GM08714 (cell line): Measurements from ENCODE around the gene FAM216B.
"Not testable (repeated sequence)": the region's sequence is repeated elsewhere in the genome, so short reads cannot be mapped to it uniquely, and the experiment has no call there.

Experiments used
- H3K4me3 ChIP-seq: fragments of 200-500 bp; sonication (Bioruptor generic); 2 replicates; pipeline ENCODE4 v1.5.1; 2014; ENCODE audit warnings: mild to moderate bottlenecking, low read length, inconsistent platforms
- ZNF274 ChIP-seq: IDR thresholded peaks from 2 replicates; pipeline ENCODE4 v1.6.1; 2012; ENCODE audit warnings: mild to moderate bottlenecking, low read depth, low read length

FAM216B gene

DNA sequence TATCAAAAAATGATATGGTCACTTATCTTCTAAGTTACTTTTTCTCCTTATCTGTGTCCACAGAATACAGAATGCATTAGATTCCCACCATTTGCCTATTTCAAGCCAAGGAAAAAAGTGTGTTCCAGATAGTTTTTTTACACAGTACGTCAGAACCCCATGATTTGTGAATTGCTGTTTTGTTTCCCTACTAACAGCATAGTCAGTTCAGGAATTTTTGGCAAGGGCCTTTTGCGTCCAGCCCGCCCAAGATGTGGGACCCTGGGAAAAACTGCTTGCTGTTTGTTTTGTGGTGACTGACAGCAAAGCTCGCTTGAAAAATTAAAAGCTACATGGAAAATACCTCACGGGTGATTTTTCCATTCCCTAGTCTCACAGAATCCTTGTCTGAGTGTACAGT is 20.4 kb upstream of the FAM216B start:
- no peak overlapping the region for H3K4me3 ChIP-seq
- no peak for TF ChIP-seq ZNF274

DNA sequence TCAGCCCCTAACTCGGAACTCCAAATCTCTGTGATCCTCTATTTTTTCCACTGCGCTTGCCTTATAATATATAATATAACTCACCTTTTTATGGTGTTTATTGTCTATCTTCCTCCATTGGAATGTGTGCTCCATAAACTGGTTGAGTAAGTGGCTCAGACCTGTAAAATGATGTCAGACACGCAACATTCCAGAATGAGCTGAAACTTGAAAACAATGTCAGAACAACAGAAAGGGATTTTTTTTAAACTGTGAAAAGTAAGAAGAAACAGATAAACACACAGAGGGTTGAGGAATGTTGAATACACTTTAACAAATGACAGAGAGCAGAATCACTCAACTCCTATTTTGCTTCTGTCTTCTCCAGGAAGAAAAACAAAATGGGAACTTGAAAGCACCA is 19.1 kb upstream of the FAM216B start:
- no peak for TF ChIP-seq ZNF274

DNA sequence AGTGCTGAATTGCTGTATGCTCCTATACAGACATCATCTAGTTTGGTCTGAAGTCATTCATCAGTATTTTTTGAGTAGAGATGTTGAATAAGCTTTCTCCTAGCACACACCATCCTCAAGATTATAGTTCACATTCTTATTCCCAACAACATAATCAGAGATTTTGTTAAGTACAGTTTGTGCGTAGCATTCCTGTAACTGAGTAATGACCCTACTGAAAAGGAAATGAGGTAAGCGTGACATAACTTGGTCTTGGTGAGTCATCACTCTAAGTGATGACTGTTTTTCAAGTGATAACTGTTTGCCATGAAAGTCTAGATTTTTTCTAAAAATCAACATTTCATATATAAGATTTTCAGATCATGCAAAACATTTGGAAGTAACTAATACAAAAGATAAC is 18.5 kb upstream of the FAM216B start:
- H3K4me3 ChIP-seq: no peak overlapping the region
- no peak for TF ChIP-seq ZNF274

More for the DNA sequence above, 19.1 kb upstream of the FAM216B start:
- H3K4me3 ChIP-seq: no peak overlapping the region

DNA sequence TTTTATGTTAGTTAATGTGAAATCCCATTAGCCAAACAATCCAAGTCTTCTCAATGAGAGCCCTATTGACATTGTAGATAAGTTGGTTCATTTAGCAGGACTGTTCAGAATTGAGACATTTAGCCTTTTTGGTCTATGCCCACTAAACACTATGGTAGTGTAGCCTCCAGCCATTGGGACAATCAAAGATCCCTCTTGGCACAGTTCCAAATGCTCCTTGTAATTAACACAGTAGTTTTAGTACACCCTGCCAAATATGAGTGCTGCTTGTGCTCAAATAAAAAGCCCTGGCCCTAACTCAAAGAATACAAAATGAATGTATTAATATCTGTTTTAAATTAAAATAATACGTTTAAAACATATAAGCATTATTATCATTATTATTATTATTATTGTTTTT is 15.4 kb upstream of the FAM216B start:
- TF ChIP-seq ZNF274: no peak
- H3K4me3 ChIP-seq: no peak overlapping the region

DNA sequence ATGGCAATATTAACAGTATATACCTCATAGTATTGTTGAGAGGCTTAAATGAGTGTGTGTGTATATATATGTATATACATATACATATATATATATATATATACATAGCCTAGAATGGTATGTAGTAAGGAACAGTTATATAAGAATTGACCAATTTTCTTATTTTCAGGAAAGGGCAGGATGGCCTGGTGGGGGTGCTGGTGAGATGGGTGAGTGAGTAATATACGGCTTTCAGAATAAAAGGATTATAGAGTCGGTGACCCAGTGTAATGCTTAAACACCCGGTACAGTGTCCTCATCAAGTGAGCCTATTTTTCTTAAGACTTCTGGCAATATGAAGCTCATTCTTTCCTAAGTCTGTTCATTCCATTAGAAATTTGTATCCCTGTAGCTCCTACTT is 11.7 kb upstream of the FAM216B start:
- H3K4me3 ChIP-seq: no peak overlapping the region

DNA sequence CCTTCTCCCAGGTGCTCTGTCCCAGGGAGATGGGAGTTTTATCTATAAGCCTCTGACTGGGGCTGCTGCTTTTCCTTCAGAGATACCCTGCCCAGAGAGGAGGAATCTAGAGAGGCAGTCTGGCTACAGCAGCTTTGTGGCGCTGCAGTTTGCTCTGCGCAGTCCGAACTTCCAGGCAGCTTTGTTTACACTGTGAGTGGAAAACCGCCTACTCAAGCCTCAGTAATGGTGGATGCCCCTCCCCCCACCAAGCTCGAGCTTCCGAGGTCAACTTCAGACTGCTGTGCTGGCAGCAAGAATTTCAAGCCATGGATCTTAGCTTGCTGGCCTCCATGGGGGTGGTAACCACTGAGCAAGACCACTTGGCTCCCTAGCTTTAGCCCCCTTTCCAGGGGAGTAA is 4.8 kb upstream of the FAM216B start:
- H3K4me3 ChIP-seq: not testable (repeated sequence)

More for the DNA sequence above, 11.7 kb upstream of the FAM216B start:
- TF ChIP-seq ZNF274: no peak

DNA sequence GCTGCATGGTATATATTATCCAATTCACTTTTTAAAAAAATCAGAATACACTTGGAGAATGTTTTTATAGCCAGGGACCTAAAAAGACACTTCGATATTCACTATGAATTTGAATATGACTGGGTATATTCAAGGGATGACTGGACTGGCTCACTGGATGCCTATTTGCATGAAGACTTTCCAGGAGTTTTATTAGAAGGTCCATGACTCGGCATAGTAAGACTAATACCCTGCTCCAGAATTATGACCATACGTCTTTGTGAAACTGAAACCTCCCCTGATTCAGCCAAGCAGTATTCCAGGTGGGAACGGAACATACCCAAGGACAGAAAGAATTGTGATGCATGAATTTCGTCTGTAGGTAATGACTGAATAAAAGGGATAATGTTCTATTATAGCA is 3.9 kb upstream of the FAM216B start:
- no peak for TF ChIP-seq ZNF274
- no peak overlapping the region for H3K4me3 ChIP-seq

DNA sequence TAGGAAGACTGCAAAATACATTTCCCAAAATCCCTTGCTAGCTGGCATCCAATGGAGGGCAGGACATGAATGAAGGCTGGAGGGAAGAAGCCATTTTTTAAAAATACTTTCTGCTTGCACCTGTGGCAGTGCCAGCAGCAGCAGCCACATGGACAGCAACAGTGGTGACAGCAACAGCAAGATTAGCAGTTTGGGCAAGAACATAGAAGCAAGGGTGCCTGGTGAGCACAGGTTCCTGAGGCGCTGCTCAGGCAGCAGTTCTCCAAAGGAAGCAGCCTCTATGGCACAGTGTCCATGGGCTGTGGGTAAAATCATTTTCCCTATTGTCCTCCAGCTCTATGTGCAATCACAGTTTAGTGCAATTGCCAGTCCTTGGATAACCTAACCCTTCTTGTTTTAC is 1.3 kb upstream of the FAM216B start:
- no peak for TF ChIP-seq ZNF274
- H3K4me3 ChIP-seq: no peak overlapping the region

DNA sequence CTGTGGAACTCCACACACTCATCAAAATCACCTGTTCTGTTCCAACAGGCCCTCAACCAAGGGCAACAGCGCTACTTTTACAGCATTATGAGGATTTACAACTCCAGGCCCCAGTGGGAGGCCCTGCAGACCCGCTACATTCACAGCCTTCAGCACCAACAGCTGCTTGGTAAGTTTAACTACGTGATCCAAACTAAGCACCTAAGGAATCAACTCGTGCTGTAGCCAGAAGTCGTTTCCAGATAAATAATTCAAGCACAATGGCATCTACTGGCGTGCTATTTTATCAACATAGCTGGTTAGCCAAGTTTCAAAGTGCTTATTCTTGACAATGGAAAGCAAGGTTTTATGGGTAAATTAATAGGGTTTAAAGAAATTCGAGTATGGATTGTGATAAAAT is 5.3 kb downstream of the FAM216B start:
- H3K4me3 ChIP-seq: no peak overlapping the region
- TF ChIP-seq ZNF274: no peak

DNA sequence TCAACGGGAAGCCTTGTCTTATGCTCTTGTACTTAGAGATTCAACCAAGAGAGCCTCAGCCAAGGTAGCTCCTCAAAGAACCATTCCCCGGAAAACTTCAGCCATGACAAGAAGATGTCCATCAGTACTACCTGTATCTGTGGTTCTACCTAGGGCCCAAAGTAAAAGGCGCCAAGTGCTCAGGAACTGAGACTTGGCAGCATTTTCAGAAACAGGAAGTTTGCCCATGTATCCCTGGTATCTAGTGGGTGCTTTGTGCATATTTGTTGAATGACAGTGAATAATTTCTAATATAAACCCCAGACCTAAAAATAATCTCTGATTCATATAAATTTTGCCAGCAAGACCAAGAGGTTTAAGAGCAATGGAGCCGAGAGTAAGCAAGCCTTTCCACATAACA is 7.2 kb downstream of the FAM216B start:
- TF ChIP-seq ZNF274: no peak
- no peak overlapping the region for H3K4me3 ChIP-seq

DNA sequence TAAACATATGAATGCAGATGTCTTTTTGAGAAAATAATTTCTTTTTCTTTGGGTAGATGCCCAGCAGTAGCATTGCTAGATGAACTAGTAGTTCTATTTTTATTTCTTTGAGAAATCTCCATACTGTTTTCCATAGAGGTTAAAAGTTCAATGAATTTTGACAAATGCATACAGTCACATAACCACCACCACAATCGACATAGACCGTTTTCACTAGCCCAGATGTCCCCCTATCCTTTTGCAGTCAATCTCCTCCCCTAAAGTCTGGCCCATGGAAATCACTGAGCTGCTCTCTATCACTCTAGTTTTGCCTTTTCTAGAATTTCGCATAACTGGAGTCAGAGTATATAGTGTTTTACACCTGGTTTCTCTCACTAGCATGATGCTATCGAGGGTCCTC is 10.8 kb downstream of the FAM216B start:
- no peak overlapping the region for H3K4me3 ChIP-seq
- TF ChIP-seq ZNF274: no peak

DNA sequence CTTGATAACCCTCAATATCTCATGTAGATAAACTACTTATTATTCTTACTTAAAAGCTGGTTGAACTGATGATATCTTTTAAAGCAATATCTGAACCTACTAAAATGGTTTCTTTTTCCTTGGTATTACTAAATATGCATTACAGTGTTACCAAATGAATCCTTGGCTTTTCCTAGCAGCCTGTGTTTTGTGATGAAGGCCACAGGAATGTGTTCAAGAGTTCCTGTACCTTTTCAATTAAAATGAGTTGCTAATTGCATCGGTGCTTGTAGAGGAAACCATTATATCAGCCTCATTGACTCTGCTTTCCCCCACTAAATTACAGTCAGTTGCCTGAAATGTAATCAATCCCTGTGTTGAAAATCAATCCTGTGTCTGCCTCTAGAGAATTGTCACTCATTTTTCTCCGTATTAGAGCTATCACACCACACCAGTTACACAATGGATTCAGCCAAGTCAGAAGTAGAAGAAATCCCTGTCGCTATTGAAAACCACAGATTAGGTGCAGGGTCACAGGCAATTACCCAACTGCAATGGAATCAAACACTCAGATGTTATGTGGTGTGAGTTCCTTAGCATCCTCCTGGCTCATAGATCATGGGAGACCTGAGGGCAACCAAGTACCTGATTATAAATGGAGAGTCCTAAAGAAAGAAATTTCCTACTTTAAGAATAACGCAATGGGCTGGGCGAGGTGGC is 13.3 kb downstream of the FAM216B start:
- H3K4me3 ChIP-seq: no peak overlapping the region
- TF ChIP-seq ZNF274: no peak

DNA sequence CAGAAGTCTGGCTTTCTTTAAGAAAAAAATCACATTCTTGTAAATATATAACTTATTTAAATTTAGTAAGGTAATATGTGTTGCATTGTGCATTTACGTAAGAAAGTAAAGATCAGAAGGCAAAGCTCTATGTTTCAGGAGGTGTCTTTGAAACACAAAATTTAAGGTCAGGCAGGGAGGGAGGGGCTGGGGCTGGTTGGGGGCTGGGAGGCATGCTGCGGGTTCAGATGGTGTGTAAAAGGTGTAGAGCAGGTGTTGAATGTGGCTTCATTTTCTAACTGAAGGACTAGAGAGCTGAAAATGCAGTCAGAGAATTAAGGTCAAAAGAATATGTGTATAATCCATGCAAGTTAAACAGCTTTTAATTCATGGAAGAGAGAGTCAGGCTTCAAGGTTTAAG is 14.3 kb downstream of the FAM216B start:
- TF ChIP-seq ZNF274: no peak
- H3K4me3 ChIP-seq: no peak overlapping the region

DNA sequence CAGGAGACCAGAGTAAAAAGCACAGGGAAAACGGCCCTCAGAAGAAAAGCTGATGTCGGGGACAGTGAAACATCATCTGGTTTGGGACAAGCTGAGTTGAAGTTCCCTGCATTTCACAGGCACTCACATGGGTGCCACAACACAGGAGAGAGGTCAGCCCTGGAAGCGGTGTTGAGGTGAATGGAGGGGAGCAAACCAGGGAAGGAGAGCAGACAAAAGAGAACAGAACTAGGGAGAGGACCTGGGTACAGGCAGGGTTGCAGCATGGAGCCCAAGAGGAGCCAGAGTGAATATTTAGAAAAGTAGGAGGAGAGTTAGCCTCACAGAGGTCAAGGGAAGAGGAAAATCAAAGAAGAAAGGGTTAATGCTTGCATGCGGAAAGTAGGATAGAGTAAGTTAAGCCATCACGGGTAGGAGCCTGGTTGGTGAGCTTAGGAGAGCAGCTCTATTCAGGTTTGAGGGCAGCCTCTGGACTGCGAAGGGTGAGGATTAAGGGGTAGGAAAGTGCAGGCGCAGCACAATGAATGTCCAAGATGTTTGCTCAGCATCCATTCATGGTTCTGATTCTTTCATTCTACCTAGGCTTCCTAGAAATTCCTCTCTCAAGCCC is 15.5 kb downstream of the FAM216B start:
- H3K4me3 ChIP-seq: no peak overlapping the region
- TF ChIP-seq ZNF274: no peak

DNA sequence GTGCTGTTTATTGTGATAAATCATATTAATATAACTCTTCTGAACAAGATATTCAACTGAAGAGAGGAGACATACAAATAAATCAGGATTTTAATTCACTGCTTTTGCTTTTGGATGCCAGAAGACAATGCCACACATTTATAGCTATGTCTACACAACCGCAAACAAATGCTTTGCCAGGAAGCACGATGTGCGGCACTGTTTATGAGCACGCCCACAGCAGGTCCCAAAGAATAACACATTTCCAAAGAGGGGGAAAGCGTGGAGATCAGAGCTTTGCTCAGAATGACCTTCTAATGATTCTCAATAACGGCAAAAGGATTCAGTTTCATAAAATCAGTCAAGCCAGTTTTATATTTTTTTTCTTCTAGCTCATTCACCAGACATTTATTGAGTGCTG is 16.7 kb downstream of the FAM216B start:
- no peak for TF ChIP-seq ZNF274
- no peak overlapping the region for H3K4me3 ChIP-seq
